OCI-LY1 (cell line): ENCODE measurements around the gene KHDC4.

Experiments
- H2AFZ ChIP-seq: fragments of 200-600 bp; sonication (generic), shearing (Covaris generic); 2 replicates; pipeline ENCODE4 v1.6.0; 2014; ENCODE audit warnings: antibody characterized with exemption, mild to moderate bottlenecking, low read length
- H3F3A ChIP-seq: fragments of 200-600 bp; sonication (generic), shearing (Covaris generic); 2 replicates; pipeline ENCODE4 v1.6.0; 2014; ENCODE audit warnings: mild to moderate bottlenecking, antibody characterized with exemption, low read length, moderate library complexity; ENCODE audit not compliant: insufficient read depth
- H3K27ac ChIP-seq: fragments of 200-600 bp; sonication (generic); 2 replicates; pipeline ENCODE4 v1.5.1; 2014; ENCODE audit warnings: low read length, mixed run types, mild to moderate bottlenecking, low read depth; ENCODE audit not compliant: poor library complexity, severe bottlenecking
- H3K27me3 ChIP-seq: fragments of 200-600 bp; sonication (generic); 2 replicates; pipeline ENCODE4 v1.6.0; 2014; ENCODE audit warnings: antibody characterized with exemption, mild to moderate bottlenecking, low read length, moderate library complexity; ENCODE audit not compliant: insufficient read depth
- H3K36me3 ChIP-seq: fragments of 200-600 bp; sonication (generic); 2 replicates; pipeline ENCODE4 v1.6.1; 2014; ENCODE audit warnings: mild to moderate bottlenecking, antibody characterized with exemption, low read length, moderate library complexity, mixed read lengths; ENCODE audit not compliant: insufficient read depth
- H3K4me1 ChIP-seq: fragments of 200-600 bp; sonication (generic); 2 replicates; pipeline ENCODE4 v1.5.1; 2014; ENCODE audit warnings: mild to moderate bottlenecking, low read length, moderate library complexity; ENCODE audit not compliant: insufficient read depth, severe bottlenecking
- H3K4me2 ChIP-seq: fragments of 200-600 bp; sonication (generic), shearing (Covaris generic); 2 replicates; pipeline ENCODE4 v1.6.1; 2014; ENCODE audit warnings: low read length
- H3K4me3 ChIP-seq: fragments of 200-600 bp; sonication (generic); 2 replicates; pipeline ENCODE4 v1.5.1; 2014; ENCODE audit warnings: low read length, low read depth, mild to moderate bottlenecking, mixed read lengths; ENCODE audit not compliant: poor library complexity, severe bottlenecking
- H3K79me2 ChIP-seq: fragments of 200-600 bp; shearing (Covaris generic); 2 replicates; pipeline ENCODE4 v1.6.1; 2016; ENCODE audit warnings: mixed run types, low read length, mixed read lengths; ENCODE audit not compliant: insufficient read depth
- H3K9ac ChIP-seq: fragments of 200-600 bp; sonication (generic), shearing (Covaris generic); 2 replicates; pipeline ENCODE4 v1.6.1; 2014; ENCODE audit warnings: mild to moderate bottlenecking, low read length, mixed read lengths
- H3K9me2 ChIP-seq: fragments of 200-600 bp; sonication (generic), shearing (Covaris generic); 2 replicates; pipeline ENCODE4 v1.6.1; 2014; ENCODE audit warnings: low read depth, mild to moderate bottlenecking, low read length, mixed read lengths
- H3K9me3 ChIP-seq: fragments of 200-600 bp; shearing (Covaris generic); 2 replicates; pipeline ENCODE4 v1.6.1; 2014; ENCODE audit warnings: low read length, mixed read lengths
- H4K20me1 ChIP-seq: fragments of 200-600 bp; sonication (generic), shearing (Covaris generic); 2 replicates; pipeline ENCODE4 v1.6.0; 2016; ENCODE audit warnings: mild to moderate bottlenecking, low read length; ENCODE audit not compliant: insufficient read depth
- CTCF ChIP-seq: fragments of 200-600 bp; sonication (generic), shearing (Covaris generic); IDR thresholded peaks from 2 replicates; pipeline ENCODE4 v1.5.1; 2017; ENCODE audit warnings: mild to moderate bottlenecking, antibody characterized with exemption, low read length, moderate library complexity, mixed read lengths
- EZH2 ChIP-seq: fragments of 200-600 bp; sonication (generic), shearing (Covaris generic); IDR thresholded peaks from 2 replicates; pipeline ENCODE4 v1.8.0; 2017; ENCODE audit warnings: borderline replicate concordance, mixed run types, mild to moderate bottlenecking, antibody characterized with exemption, low read length, moderate library complexity, mixed read lengths

Gene KHDC4

GRCh38 chr1:155973723-155974122 lies 39.5 kb upstream of the KHDC4 start:
- Histone ChIP-seq H3K4me3 (no peak overlapping the region), H3K4me2 (no peak overlapping the region), H3K27me3 (no peaks in the 10 kb centered on the region), H3F3A (no peaks in the 10 kb centered on the region), H3K27ac (no peak overlapping the region), H3K4me1 (peaks cover 70% of the 10 kb centered on the region), H3K9me2 (no peaks in the 10 kb centered on the region), H2AFZ (no peak overlapping the region), H3K36me3 (peaks cover 39% of the 10 kb centered on the region), H3K79me2 (peaks cover 87% of the 10 kb centered on the region), H3K9me3 (no peaks in the 10 kb centered on the region), H3K9ac (no peak overlapping the region), H4K20me1 (no peaks in the 10 kb centered on the region)
- no peak for TF ChIP-seq CTCF
- no peak for TF ChIP-seq EZH2

GRCh38 chr1:155971910-155972809 lies 37.9 kb upstream of the KHDC4 start:
- H4K20me1 ChIP-seq, result no peaks in the 10 kb centered on the region
- no peak overlapping the region for H2AFZ ChIP-seq
- H3K9me3 ChIP-seq, result no peaks in the 10 kb centered on the region
- H3K9me2 ChIP-seq, result no peaks in the 10 kb centered on the region
- H3K27me3 ChIP-seq, result no peaks in the 10 kb centered on the region
- H3K4me1 ChIP-seq, result peaks cover 69% of the 10 kb centered on the region
- H3K79me2 ChIP-seq, result peaks cover 80% of the 10 kb centered on the region
- peak overlapping the region; percentile 20; the same call in 1 of the 2 replicates for H3K4me2 ChIP-seq
- H3K36me3 ChIP-seq, result peaks cover 55% of the 10 kb centered on the region
- TF ChIP-seq EZH2 (no peak), CTCF (no peak)
- no peaks in the 10 kb centered on the region for H3F3A ChIP-seq
- H3K27ac ChIP-seq, result no peak overlapping the region
- no peak overlapping the region for H3K4me3 ChIP-seq
- no peak overlapping the region for H3K9ac ChIP-seq

- Histone ChIP-seq H3K27me3 (no peaks in the 10 kb centered on the region), H3K9ac (peak overlapping the region; percentile 39; the same call in 1 of the 2 replicates), H3K9me3 (no peaks in the 10 kb centered on the region), H4K20me1 (no peaks in the 10 kb centered on the region), H3K36me3 (peaks cover 70% of the 10 kb centered on the region), H2AFZ (no peak overlapping the region), H3F3A (no peaks in the 10 kb centered on the region), H3K4me2 (peak overlapping the region; percentile 57), H3K27ac (peak overlapping the region; percentile 77), H3K9me2 (no peaks in the 10 kb centered on the region), H3K4me3 (peak overlapping the region; percentile 30), H3K79me2 (peaks cover 66% of the 10 kb centered on the region), H3K4me1 (peaks cover 58% of the 10 kb centered on the region)
- TF ChIP-seq EZH2, result no peak
- no peak for TF ChIP-seq CTCF
Measured at GRCh38 chr1:155970531-155971167, 36.4 kb upstream of the KHDC4 start.
